ENCODE data around the gene KCNQ1. TPM values are rescaled to one million over a fixed set of nuclear protein-coding genes. Genes with fewer than 3 reads are reported as not detected.

The KCNQ1 gene
- total RNA-seq, 1 experiment from 2014 or later: not detected

DNA sequence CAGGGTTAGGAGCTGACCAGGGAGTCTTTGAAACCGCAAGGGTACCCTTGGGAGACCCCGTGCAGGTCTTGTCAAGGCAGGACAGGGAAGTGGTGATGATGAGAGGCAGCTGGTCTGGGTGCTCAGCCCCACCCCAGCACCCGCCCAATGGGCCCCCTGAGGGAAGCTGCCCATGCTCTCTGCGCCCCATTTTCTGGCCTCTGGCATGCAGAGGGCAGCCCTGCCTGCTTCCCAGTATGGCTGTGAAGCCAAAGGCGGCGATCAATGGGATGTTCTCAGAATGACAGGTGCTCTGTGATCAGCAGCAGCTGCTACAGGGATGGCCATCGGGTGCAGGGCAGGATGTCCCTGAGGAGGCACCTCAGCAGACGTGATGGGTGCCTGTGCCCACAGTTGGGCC is 386.1 kb downstream of the KCNQ1 start:
- H3K4me1 Mint-ChIP-seq (ENCODE audit: insufficient read depth, unreplicated experiment): peaks cover 23% of the 10 kb centered on the region
- no peak overlapping the region for H3K4me3 Mint-ChIP-seq (ENCODE audit: unreplicated experiment)
- no TSS peak for BruUV-seq (replicated peaks)
- CTCF ChIA-PET: no interaction called here
- no peak for DNase-seq (ENCODE audit: unreplicated experiment)
- peaks cover 6% of the 10 kb centered on the region for H3K36me3 Mint-ChIP-seq (ENCODE audit: insufficient read depth, unreplicated experiment)
- H3K27ac Mint-ChIP-seq (ENCODE audit: low read depth, unreplicated experiment): no peak overlapping the region
- POLR2A ChIA-PET: no interaction called here
- H3K27me3 Mint-ChIP-seq (ENCODE audit: insufficient read depth, unreplicated experiment): no peaks in the 10 kb centered on the region
- peaks cover 19% of the 10 kb centered on the region for H3K9me3 Mint-ChIP-seq (ENCODE audit: unreplicated experiment)
- intact Hi-C loops (cut with micrococcal nuclease): no loop called here
- TF ChIP-seq, protein P1, sequence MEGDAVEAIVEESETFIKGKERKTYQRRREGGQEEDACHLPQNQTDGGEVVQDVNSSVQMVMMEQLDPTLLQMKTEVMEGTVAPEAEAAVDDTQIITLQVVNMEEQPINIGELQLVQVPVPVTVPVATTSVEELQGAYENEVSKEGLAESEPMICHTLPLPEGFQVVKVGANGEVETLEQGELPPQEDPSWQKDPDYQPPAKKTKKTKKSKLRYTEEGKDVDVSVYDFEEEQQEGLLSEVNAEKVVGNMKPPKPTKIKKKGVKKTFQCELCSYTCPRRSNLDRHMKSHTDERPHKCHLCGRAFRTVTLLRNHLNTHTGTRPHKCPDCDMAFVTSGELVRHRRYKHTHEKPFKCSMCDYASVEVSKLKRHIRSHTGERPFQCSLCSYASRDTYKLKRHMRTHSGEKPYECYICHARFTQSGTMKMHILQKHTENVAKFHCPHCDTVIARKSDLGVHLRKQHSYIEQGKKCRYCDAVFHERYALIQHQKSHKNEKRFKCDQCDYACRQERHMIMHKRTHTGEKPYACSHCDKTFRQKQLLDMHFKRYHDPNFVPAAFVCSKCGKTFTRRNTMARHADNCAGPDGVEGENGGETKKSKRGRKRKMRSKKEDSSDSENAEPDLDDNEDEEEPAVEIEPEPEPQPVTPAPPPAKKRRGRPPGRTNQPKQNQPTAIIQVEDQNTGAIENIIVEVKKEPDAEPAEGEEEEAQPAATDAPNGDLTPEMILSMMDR (IDR thresholded peaks at IDR 0.05; ENCODE audit: unreplicated experiment): no peak

DNA sequence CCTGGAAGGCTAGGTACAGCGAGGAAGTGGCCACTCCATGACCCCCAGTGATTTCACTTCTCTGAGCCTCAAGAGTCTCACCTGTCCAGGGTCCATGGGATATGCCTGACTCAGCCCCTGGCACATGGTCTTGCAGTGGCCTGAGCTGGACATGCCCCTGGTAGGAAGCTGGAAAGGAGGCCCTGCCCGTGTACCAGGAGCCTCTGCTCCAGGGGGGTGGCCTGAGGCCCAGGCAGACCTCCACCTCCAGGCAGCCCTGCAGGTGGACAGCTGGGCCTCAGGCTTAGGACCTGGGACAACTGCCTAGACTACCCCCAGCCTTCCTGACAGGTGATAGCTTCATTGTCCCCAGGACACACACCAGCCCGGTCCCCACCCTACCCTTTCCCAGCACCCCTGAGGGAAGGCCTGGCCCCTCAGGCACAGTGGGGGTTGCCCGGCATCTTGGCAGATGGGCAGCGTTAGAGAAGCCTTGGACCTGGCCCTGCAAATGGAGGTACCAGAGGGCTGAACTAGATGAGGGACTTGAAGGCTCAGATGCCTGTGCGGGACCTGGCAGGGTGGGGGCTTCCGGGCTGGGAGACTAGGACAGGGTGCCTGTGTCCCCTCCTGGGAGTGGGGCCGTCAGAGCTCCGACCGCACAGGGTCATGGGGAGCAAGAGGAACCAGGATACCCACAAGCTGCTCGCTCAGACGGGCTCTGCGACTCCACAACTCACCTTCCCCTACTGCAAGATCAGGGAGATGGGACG is 387.1 kb downstream of the KCNQ1 start:
- Mint-ChIP-seq H3K4me3 (ENCODE audit: unreplicated experiment) (no peak overlapping the region), H3K27ac (ENCODE audit: low read depth, unreplicated experiment) (no peak overlapping the region), H3K27me3 (ENCODE audit: insufficient read depth, unreplicated experiment) (no peaks in the 10 kb centered on the region), H3K9me3 (ENCODE audit: unreplicated experiment) (peaks cover 19% of the 10 kb centered on the region), H3K36me3 (ENCODE audit: insufficient read depth, unreplicated experiment) (peaks cover 6% of the 10 kb centered on the region), H3K4me1 (ENCODE audit: insufficient read depth, unreplicated experiment) (peaks cover 20% of the 10 kb centered on the region)
- TF ChIP-seq, protein P1 (IDR thresholded peaks at IDR 0.05; ENCODE audit: unreplicated experiment): no peak
- DNase-seq (ENCODE audit: unreplicated experiment): no peak
- no TSS peak for BruUV-seq (replicated peaks)
- POLR2A ChIA-PET: interaction anchor here (0.5 to 0.6 kb wide), 2 partner anchors 259 to 281 kb away, joined by 3 to 4 read pairs; no protein-coding TSS in a partner anchor
- intact Hi-C loops (cut with micrococcal nuclease): no loop called here
- CTCF ChIA-PET: no interaction called here

DNA sequence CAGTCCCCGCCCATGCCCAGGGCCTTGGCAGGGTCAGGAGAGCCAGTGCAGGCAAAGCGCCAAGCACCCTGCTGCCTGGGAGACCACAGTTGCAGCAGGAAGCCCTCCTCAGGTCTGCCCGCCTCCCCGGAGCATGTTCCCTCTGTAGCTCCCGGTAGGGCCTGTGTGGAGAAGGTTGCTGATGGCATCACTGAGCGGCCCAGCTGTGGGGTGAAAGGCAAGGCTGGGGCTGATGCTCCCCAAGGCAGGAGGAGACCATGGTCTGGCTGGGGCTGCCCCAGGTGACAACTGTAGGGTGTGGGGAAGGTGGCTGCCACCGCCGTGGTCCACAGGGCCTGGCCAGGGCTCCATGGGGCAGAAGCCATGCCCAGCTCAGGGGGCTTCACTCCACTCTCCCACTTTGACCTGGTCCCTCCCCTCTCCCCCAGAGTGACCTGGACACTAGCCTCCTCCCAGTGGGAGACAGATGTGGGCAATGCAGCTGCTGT is 387.8 kb downstream of the KCNQ1 start:
- Mint-ChIP-seq H3K27ac (ENCODE audit: low read depth, unreplicated experiment) (no peak overlapping the region), H3K4me1 (ENCODE audit: insufficient read depth, unreplicated experiment) (peaks cover 17% of the 10 kb centered on the region), H3K36me3 (ENCODE audit: insufficient read depth, unreplicated experiment) (peaks cover 5% of the 10 kb centered on the region), H3K27me3 (ENCODE audit: insufficient read depth, unreplicated experiment) (no peaks in the 10 kb centered on the region), H3K9me3 (ENCODE audit: unreplicated experiment) (peaks cover 19% of the 10 kb centered on the region), H3K4me3 (ENCODE audit: unreplicated experiment) (no peak overlapping the region)
- TF ChIP-seq, protein P1 (IDR thresholded peaks at IDR 0.05; ENCODE audit: unreplicated experiment): no peak
- POLR2A ChIA-PET: interaction anchor here (0.6 kb wide), 2 partner anchors 46 to 281 kb away, joined by 3 read pairs; no protein-coding TSS in a partner anchor
- BruUV-seq (replicated peaks): no TSS peak
- no peak for DNase-seq (ENCODE audit: unreplicated experiment)
- intact Hi-C loops (cut with micrococcal nuclease): no loop called here
- CTCF ChIA-PET: no interaction called here

DNA sequence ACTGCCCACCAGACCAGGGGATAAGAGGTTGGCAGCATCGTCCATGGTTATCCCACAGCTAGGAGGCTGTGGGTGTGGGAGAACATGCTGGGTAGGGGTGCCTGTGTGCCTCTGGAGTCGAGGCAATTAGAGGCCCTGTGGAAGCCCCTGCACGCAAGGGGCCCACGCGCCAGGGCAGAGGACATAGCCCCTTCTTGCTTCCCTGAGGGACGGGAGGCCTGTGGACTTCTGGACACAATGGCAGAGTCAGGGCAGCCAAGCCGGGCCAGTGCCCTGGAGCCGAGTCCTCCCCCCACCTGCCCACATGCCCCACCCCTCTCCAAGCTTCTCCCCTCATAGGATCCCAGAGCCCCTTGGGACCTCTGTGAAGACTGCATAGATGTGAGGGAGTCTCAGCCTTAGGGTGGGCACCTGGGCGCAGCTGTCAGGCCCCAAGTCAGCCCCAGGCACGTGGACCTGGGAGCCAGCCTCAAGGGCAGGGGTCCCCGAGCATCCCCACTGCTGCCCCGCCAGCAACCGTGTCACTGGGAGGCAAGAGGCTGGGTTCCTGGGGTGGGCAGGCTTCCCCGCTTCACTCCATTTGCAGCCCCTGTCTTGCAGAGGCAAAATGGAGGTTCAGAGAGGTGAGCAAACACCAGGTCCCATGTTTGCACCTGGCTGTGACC is 388.4 kb downstream of the KCNQ1 start:
- POLR2A ChIA-PET: interaction anchor here (0.6 kb wide), 1 partner anchor 45 kb away, joined by 3 read pairs; no protein-coding TSS in a partner anchor
- intact Hi-C loops (cut with micrococcal nuclease): no loop called here
- CTCF ChIA-PET: no interaction called here
- no TSS peak for BruUV-seq (replicated peaks)
- H3K36me3 Mint-ChIP-seq (ENCODE audit: insufficient read depth, unreplicated experiment): no peaks in the 10 kb centered on the region
- H3K9me3 Mint-ChIP-seq (ENCODE audit: unreplicated experiment): peaks cover 17% of the 10 kb centered on the region
- TF ChIP-seq, protein P1 (IDR thresholded peaks at IDR 0.05; ENCODE audit: unreplicated experiment): no peak
- no peak overlapping the region for H3K27ac Mint-ChIP-seq (ENCODE audit: low read depth, unreplicated experiment)
- DNase-seq (ENCODE audit: unreplicated experiment): no peak
- no peak overlapping the region for H3K4me3 Mint-ChIP-seq (ENCODE audit: unreplicated experiment)
- H3K4me1 Mint-ChIP-seq (ENCODE audit: insufficient read depth, unreplicated experiment): peaks cover 17% of the 10 kb centered on the region
- no peaks in the 10 kb centered on the region for H3K27me3 Mint-ChIP-seq (ENCODE audit: insufficient read depth, unreplicated experiment)

Data from MCF 10A (cell line).